ENCODE measurements around the gene GABRB3.

- TF ChIP-seq CTCF (conservative IDR thresholded peaks at IDR 0.05; ENCODE audit: low read length) (no peak), EZH2phosphoT487 (IDR thresholded peaks at IDR 0.05; ENCODE audit: borderline replicate concordance) (no peak)
These were observed 82.1 kb downstream of the GABRB3 start for GRCh38 chr15:26690778-26691177.
